ENCODE data around the gene DTL.

DTL gene

DNA sequence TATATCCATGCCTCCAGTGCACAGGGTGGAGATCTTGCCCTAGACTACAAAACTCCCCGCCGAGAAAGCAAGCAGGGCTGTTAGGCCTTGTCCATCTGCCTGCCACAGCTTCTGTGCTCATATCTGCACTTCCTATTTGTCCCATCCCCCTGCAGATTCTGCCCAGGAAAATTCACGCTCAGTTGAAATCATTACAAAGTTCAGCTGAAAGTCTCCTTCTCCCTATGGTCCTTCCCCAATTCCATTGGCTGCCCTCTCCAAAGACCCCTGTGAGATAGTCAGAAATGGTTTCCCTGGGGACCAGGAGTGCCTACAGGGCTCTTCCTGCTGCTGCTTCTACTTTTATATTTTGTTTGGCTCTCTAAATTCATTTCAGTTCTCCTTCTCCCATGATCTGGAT is 63.2 kb downstream of the DTL start:
- no peak for DNase-seq

DNA sequence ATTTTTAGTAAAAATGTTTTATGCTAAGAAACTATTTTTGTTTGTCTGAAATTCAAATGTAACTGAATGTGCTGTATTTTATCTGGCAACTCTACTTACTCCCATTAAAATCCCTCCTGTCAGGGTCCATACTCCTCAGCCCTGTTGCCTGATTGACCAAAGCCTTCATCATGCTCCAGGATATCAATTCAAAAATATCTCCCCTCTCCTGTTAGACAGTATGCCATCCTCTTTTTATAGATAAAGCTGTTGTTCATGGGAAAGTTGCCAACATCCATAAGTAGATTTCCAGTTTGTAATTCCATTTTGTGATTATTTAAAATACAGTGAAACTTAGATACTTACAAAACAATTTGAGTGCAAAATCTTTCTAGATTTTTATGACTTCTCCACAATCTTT is 65.7 kb downstream of the DTL start:
- DNase-seq: no peak

DNA sequence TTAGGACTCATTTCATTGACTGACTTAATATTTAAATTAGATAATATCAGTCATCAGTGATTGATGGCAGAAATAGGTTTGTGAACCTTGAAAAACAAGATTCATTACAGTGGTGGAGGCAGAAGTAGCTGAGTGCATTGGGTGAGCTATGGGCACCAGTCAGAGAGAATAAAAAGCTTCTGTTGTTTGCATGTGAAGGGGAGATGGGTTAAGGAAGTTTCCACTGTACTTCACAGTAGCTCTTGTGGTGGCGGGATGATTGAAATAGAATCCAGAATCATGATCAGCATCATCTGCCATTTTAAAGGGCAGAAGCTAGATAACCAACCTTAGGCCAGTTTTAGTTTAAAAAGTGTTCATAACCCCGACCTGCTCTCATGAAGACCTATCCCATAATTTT is 66.2 kb downstream of the DTL start:
- DNase-seq: no peak

DNA sequence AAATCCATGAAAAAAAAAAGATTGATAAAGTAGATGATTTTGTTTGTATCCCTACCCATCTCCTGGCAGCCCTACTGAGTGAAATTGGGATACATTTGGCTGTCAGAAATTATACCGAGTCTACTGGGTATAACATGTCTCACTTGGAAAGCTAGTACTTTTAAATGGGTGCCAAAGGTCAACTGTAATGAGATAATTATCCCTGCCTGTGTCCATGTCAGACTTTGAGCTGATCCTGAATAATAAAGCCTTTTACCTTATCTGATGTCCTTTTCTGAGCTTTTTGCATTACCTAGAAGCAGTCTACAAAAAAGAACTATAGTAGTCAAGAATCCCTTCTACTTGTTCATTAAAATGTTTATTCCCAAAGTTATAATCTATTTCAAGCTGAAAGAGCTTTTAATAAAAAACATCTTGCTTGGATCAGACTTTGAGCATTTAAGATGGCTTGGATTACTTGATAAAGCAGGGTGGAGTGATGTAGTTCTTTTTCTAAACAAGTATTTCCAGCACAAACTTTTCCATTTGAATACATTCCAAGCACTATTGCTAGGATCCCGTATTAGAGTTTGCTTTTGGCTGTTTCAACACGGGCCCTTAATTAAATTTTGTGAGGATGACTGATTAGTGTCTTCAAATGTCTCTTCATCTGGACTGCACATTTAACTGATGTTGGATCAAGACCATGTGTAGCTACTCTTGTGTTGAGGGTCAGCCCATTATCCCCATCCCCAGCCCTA is 69.2 kb downstream of the DTL start:
- DNase-seq: no peak

DNA sequence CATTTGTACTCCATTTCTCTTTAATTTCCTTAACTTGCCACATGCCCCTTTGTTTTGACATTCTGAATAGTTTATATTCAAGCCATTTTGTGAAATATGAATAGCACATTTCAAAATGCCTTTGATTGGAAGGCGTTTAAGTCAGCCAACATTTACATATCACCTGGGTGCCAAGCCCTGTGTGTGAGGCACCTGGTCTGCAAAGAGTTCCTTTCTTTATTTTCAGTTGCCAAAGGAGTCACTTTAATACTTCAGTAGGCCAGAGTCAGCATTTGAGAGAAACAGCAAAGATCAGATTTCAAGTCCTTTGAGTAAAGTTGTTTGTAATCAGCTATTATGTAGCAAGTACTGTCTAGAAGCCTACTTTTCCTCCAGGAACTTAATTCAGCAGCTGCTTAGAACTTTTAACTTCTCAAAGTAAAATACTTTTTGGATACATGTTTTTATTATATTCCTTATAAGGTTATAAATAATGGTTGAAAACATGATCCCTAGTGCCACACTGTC is 70.8 kb downstream of the DTL start:
- DNase-seq: no peak

DNA sequence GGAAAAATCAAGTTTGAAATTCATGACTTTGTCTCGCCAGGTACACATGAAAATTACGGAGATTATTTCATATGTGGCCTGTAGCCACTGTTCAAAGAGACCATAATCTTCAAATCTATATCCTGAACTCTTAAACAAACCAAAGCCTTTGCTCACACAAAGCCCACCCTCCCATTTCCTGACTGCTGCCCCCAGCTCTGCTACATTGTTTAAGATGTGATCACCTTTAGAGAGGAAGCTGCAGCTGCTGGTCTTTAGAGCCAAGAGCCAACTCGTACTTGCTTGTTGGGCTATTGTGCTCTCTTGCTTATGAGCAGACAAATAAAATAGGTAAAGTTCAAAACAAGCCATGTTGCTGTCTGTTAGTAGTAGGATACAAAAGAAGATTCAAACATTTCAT is 71.9 kb downstream of the DTL start:
- DNase-seq: no peak

DNA sequence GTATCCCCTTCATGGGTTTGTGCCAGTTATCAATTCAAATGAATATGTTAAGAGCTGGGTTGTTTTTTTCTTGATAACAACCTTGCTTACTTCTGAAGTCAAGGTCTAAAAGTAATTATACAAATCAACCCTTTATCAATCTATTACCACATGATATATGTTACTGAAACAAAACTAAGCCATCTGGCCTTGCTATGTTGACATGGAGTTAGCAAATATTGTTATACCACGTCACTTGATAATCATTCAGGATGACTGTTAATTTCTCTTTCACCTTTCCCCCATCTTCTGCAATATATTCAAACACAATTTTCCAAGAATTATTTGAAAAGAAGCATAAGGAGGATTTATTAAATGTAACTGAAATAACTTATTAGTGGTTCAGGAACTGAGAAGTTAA is 72.6 kb downstream of the DTL start:
- DNase-seq: no peak

DNA sequence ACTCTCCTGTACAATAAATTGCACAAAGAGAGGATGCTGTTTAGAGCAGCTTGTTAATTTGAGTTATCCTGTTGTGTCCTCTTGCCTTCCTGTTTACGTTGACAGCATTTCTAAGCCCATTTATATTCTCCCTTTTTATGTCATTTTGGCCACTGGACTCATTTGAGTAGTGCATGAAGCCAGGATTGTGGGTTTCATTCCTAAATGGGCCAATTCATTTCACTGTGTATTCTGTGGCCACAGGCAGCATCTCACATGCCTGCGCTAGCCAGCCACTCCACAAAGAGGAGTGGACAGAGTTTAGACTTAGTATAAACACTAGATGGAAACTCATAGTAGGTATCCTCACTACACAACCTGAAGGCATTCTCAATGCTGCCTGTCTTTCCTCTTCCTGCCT is 73.4 kb downstream of the DTL start:
- DNase-seq: no peak

DNA sequence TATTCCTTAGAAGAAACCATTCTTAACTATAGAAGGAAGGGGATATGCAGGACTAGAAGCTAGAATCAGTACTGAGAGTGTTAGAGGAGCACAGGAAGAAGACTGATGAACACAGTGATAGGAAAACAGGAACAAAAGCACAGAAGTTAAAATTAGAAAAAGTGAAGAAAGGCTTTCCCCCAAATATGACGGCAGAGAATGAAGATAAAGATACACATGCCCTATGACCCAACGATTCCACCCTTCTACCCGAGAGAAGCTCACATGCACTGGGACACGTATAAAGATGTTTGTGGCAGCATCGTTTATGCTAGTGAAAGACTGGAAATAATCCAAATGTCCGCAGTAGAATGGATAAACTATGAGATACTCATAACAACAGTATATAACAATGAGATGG is 74.2 kb downstream of the DTL start:
- no peak for DNase-seq

DNA sequence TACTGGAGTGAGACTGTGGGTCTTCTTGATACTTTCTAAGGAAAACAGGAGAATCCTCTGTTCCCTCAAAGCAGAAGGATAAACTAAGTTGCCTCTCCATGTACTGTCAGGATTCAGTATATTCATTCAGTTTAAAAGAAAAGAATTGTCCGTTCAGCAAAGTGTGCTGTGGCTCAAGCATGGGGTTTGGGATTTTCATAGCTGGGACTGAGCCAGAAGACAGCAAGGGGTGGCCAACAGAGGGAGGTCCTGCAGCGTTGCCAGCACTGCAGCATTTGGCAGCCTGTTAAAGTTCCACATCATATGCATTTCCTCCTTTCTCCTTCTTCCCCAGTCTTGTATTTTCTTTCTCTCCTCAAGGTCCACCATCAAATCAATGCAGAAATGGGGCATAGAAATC is 75.1 kb downstream of the DTL start:
- no peak for DNase-seq

DNA sequence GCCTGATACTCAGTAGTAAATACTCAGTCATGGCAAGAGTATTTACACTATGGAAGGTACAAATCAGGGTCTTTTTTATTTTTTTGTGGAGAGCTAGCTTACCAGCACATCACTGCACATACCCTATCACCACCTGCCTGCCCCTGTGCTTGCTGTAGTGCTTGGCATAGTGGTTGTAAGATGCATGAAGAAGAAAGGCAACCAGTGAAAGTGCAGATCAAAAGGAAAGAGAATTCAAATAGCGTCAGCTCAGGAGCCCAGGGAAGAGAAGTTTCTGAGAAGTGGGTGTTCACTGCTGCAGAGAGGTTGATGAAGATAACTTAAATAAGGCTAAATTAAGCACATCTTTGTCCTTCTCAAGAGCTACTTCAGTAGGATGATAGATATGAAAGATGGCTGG is 76.0 kb downstream of the DTL start:
- no peak for DNase-seq

DNA sequence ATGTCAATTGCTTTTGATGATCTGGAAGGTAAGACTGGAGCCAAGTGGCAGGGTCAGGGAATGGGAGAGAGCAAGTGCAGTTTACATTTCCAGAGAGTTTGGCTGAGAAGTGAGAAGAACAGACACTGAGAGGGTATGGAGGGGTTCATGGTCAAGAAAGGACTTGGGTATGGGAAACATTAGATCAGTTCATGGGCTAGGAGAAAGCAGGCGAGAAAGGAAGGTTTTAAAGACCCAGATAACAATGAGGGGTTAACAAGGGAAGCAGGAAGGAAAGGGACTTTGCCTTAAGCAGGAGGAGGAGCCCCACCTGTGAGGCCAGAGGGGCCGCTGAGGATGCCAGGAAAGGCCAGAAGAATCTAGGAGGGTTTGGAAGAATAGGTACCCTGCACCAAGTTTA is 78.2 kb downstream of the DTL start:
- no peak for DNase-seq

DNA sequence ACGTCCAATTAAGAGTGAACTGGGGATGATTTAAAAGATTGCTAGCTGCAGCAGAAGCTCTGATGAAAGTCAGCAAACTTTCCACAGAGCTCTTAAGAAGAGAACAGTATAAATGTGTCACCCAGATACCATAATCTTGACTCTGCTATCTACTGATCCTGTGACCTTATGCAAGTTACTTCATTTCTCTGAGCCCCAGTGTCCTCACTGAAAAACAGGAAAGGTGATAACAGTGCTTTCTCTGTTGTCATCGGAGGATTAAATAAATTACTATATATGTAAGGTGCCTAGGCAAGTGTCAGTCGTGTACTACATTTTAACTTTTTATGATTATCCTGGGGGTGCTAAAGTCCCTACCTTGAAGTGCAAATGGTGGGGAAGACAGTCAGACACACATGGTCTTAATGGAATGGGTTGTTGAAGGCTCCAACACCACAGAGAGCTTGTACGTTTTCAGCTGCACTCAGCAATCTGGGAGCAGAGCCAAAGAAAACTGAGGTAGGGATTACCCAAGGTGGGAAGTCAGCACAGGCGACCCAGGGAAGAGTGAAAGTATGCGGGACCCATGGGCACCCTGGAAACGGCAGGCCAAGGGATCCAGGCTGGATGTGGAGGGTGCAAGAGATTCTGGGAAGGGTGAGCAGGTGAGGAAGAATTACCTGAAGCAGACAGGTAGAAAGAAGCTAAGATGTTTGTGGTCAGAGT is 82.8 kb downstream of the DTL start:
- no peak for DNase-seq

DNA sequence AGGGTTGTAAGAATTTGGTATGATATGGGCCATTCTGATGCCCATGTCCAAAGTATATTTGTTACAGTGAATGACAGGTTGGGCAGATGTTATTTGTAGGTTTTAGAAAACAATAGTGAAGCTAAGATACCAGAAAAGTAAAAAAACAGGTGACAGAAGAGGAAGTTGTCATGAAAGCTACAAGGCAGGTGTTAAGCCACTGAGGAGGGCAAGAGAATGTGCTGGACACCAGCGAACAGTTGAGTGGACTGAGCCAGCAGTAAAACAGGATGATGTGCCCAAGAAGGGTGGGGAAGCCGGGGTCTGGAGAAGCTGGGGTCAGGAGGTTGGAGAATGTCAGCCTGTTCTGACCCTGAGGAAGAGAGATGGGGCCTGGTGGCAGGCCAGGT is 83.3 kb downstream of the DTL start:
- DNase-seq: no peak

DNA sequence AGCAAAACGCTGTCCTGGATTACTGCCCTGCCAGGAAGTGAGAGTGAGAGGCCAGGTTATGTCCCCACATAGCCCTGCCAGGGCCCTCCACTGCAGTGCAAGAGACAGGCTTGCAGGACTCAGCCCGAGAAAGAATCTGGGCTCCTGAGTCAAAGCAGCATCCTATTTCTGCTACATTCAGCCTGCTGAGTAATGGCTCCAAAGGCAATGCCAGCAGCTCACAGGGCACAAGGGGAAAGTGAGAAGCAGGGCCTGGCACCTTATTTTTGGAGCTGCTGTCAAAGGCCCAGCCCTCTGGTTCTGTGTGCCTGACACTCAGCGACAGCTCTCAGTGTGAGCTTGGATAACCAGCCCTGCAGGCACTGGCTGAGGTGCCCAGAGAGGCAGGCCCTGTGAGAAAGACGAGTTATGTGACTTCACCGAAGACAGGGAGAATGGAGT is 83.9 kb downstream of the DTL start:
- DNase-seq: no peak

DNA sequence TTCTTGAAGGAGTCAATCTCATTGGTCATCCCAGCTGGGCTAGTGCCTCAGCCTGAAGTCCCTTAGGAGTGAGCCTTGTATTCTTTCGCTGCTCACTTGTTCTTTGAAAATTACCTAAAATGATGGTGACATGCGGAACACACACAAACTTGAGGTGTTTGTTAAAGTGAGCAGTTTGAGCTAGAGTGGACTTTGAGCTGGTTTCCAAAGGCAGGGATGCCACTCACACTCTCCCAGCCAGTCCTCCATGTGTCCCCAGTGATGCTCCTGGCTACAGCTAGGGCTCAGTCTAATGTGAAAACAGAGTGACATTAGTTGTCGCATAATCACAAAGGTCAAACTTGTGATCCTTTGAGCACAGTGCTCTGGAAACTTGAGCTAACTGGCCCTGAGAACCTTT is 84.3 kb downstream of the DTL start:
- DNase-seq: no peak

DNA sequence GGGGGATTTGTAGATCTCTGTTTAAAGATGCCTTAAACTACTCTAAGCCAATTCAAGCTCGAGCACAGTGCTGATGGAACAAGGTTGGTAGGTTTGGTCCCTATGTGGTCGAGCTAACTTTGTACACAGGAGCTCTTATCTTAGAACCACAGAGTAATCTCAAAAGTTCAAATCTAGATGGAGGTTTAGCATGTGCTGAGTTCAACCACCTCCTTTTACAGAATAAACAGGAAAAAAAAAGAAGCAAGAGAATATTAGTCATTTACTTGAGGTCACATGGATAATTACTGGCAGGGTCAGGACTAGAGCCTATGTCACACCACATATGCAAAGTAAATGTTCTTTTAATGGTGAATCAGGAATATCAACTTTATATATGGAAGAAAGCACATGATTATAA is 86.2 kb downstream of the DTL start:
- peak; percentile 28 for DNase-seq

DNA sequence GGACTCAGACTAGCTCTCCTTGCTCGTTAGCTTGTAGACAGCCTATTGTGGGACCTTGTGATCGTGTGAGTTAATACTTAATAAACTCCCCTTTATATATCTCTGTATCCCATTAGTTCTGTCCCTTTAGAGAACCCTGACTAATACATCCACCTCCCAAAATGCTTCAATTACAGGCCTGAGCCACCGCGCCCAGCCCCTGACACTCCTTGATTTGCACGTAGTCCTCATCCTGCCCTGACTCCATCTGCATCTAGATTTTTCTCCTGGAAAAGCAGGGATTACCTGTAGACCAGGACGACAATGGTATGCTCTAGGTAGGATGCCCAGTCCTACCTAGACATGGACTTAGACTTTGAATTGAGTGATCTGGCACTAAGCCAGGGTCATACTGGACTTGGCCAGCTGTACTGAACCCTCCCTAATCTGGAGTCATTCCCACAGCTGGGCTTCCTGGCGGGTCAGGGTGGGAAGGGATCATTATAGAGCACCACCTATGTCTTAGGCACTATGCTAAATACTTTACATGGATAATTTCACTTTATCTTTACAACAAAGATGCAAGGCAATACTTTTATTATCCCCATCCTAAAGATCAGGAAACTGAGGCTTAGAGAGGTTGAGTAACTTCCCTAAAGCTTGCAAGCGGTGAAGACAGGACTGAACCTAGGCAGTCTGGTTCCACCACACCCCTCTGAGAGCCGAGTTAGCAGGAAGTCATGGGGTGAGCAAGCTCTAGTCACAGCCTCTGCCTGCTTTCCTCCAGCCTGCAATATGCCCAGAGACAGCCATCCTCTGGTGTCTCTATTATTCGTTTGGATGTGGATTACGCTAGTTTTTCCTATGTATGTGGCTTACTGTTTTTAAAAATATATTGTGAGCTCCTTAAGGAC is 89.4 kb downstream of the DTL start:
- DNase-seq: peak; percentile 18

DNA sequence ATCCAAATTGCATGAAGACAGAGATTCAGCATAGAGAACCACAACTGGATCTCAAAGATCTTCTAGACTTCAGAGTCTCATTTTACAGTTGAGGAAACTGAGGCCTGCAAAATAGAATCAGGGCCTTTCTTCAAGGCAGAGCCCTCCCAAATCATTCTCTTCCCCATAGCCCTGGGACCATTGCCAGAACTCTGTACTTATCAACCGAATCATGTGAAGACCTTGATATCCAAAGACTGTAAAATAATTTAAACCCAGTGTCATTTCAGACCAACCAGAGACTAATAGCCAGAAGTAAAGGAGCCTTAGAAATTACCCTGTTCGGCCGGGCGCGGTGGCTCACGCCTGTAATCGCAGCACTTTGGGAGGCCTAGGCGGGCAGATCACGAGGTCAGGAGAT is 90.1 kb downstream of the DTL start:
- DNase-seq: no peak

DNA sequence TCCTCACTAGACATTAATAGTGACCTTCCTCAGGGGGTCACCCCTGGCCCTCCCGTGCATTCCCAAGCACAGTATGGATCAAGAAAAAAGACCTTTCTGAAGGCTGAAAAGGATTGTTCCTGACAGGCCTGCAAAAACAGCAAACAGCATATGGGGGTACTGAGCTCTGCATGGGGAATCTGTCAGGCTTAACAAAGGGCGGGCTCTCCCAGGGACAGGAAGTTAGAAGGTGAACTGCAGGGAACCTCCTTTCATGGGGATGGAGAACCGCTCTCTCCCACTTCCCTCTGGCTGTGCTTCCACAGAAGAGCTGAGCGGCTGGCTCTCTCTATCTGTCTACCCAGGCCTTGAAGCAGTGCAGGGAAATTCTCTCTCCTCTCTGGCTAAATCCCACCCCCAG is 91.7 kb downstream of the DTL start:
- no peak for DNase-seq

DNA sequence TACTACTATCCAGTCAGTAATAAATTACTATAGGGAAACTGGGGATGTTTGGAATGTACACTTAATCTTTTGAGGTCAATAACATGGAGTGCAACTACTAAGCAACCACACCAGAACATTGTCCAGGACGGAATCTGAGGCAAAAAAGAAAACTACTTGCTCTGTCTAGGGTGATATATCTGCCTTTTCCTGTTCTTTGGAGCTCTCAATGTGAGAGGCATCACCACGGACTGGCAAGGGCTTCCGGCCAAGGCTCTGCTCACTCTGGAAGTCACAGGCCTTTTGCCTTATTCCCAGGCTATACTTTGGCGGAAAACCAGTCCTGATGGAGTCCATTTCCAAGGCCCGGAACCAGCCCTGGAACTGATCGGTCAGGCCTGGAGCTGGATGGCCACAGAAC is 94.2 kb downstream of the DTL start:
- no peak for DNase-seq

DNA sequence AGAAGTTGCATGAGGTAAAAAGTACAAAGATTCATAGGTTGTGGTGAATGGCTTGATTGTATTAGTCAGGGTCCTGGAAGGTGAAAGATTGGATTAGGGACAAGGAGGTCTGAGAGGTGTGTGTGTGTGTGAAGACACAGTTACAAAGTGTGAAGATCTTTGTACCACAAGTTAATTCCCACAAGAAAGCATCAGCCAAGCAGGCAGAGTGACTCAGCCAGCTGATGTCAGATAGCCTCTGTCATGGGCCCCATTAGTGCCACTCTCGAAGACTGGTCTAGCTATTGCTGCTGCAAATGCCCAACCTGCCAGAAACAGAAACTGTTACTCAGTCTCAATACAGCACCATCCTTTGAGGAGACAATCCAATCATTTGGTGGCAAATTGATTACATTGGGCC is 96.5 kb downstream of the DTL start:
- peak; percentile 17 for DNase-seq

DNA sequence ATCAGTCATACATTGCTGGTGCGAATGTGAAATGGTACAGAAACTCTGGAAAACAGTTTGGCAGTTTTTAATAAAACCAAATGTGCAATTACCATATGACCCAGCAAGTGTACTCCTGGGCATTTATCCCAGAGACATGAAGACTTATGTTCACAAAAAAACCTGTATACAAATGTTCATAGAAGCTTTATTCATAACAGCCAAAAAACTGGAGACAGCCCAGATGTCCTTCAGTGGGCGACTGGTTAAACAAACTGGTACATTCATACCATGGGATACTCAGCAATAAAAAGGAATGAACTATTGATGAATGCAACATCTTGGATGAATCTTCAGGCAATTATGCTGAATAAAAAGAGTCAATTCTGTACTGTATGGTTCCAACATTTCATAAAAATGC is 97.8 kb downstream of the DTL start:
- DNase-seq: no peak

DNA sequence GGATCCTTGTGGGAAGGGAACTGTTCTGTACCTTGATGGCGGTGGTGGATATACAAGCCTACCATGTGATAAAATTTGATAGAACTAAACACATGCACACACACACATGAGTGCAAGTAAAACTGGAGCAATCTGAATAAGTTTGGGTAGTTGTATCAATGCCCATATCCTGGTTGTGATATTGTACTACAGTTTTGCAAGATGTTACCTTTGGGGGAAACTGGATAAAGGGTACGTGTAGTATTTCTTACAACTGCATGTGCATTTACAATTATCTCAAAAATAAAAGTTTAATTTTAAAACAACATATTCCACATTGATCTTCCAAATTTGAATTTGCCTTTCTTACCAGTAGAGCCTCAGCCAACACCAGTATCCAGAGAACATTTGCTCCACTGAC is 99.6 kb downstream of the DTL start:
- no peak for DNase-seq

Measured in activated CD4-positive, alpha-beta T cell treated with anti-CD3 and anti-CD28 coated beads, Interleukin-2, amount 50 U/mL, for 16 hours (primary cell).